Esophagus muscularis mucosa (tissue), 4 donors: ENCODE data around the gene TSSC4.

Experiments used
- EP300 ChIP-seq: sonication (generic); formaldehyde crosslinking; IDR thresholded peaks from one replicate; pipeline ENCODE4 v1.6.1; 2017; ENCODE audit warnings: antibody characterized with exemption
- POLR2A ChIP-seq: fragments of 450-650 bp; IDR thresholded peaks from one replicate; pipeline ENCODE4 v1.6.1; 2017; ENCODE audit warnings: antibody characterized with exemption, moderate library complexity, mild to moderate bottlenecking, low read depth
- POLR2AphosphoS5 ChIP-seq, 2 donors: sonication (generic); formaldehyde crosslinking; IDR thresholded peaks; one replicate each; pipeline ENCODE4 v1.6.1; 2017; ENCODE audit warnings: antibody characterized with exemption in 2 of 2
- TF ChIP-seq, protein P1 (sequence below), 3 experiments: fragments of 200-600 bp in 2 of 3; fragments of 450-650 bp in 1 of 3; sonication (generic) in 2 of 3; IDR thresholded peaks; one replicate each; pipeline ENCODE4 v1.5.1; 2017 to 2019; ENCODE audit warnings: antibody characterized with exemption in 3 of 3, mild to moderate bottlenecking in 2 of 3, moderate library complexity in 1 of 3

- TF ChIP-seq POLR2A: no peak
- TF ChIP-seq, protein P1, sequence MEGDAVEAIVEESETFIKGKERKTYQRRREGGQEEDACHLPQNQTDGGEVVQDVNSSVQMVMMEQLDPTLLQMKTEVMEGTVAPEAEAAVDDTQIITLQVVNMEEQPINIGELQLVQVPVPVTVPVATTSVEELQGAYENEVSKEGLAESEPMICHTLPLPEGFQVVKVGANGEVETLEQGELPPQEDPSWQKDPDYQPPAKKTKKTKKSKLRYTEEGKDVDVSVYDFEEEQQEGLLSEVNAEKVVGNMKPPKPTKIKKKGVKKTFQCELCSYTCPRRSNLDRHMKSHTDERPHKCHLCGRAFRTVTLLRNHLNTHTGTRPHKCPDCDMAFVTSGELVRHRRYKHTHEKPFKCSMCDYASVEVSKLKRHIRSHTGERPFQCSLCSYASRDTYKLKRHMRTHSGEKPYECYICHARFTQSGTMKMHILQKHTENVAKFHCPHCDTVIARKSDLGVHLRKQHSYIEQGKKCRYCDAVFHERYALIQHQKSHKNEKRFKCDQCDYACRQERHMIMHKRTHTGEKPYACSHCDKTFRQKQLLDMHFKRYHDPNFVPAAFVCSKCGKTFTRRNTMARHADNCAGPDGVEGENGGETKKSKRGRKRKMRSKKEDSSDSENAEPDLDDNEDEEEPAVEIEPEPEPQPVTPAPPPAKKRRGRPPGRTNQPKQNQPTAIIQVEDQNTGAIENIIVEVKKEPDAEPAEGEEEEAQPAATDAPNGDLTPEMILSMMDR (IDR thresholded peaks at IDR 0.05): no peak
- no peak for TF ChIP-seq POLR2AphosphoS5 (IDR thresholded peaks at IDR 0.05)
- TF ChIP-seq EP300: no peak
Observed at GRCh38 chr11:2446590-2447252, 46.2 kb downstream of the TSSC4 start.
